ENCODE results near the gene RNF113B.

Gene RNF113B

GRCh38 chr13:98176777-98177608 lies at the start of gene RNF113B:
Gene RNF113B (minus strand): TSS chr13:98177269. CDS start chr13:98177236, 33 bp downstream.
- Histone ChIP-seq H3K9me3 (ENCODE audit: control insufficient read depth in 2 of 2, low read length in 2 of 2) (no peaks in the 10 kb centered on the region), H3K4me3 (ENCODE audit: low read length in 2 of 2) (no peak within 1 kb of the TSS), H3K9ac (ENCODE audit: low read depth in 1 of 2, low read length in 2 of 2) (no peak within 1 kb of the TSS), H3K27me3 (ENCODE audit: control insufficient read depth in 2 of 2, insufficient read depth in 2 of 2, low read length in 2 of 2) (no peaks in the 10 kb centered on the region), H3K4me1 (ENCODE audit: control insufficient read depth in 2 of 2, insufficient read depth in 2 of 2, low read length in 2 of 2) (peaks cover 0 to 6% of the 10 kb centered on the region in 2 donors), H3K27ac (ENCODE audit: low read depth in 2 of 2, low read length in 2 of 2) (no peak within 1 kb of the TSS), H3K36me3 (ENCODE audit: control insufficient read depth in 2 of 2, insufficient read depth in 2 of 2, low read length in 2 of 2) (no peaks in the 10 kb centered on the region)

- Histone ChIP-seq H3K9me3 (ENCODE audit: control insufficient read depth in 2 of 2, low read length in 2 of 2) (no peaks in the 10 kb centered on the region), H3K4me1 (ENCODE audit: control insufficient read depth in 2 of 2, insufficient read depth in 2 of 2, low read length in 2 of 2) (no peaks in the 10 kb centered on the region), H3K27ac (ENCODE audit: low read depth in 2 of 2, low read length in 2 of 2) (no peak overlapping the region), H3K27me3 (ENCODE audit: control insufficient read depth in 2 of 2, insufficient read depth in 2 of 2, low read length in 2 of 2) (no peaks in the 10 kb centered on the region), H3K36me3 (ENCODE audit: control insufficient read depth in 2 of 2, insufficient read depth in 2 of 2, low read length in 2 of 2) (no peaks in the 10 kb centered on the region), H3K9ac (ENCODE audit: low read depth in 1 of 2, low read length in 2 of 2) (no peak overlapping the region), H3K4me3 (ENCODE audit: low read length in 2 of 2) (no peak overlapping the region)
Measured at GRCh38 chr13:98226496-98226895, 49.4 kb upstream of the RNF113B start.

DNA sequence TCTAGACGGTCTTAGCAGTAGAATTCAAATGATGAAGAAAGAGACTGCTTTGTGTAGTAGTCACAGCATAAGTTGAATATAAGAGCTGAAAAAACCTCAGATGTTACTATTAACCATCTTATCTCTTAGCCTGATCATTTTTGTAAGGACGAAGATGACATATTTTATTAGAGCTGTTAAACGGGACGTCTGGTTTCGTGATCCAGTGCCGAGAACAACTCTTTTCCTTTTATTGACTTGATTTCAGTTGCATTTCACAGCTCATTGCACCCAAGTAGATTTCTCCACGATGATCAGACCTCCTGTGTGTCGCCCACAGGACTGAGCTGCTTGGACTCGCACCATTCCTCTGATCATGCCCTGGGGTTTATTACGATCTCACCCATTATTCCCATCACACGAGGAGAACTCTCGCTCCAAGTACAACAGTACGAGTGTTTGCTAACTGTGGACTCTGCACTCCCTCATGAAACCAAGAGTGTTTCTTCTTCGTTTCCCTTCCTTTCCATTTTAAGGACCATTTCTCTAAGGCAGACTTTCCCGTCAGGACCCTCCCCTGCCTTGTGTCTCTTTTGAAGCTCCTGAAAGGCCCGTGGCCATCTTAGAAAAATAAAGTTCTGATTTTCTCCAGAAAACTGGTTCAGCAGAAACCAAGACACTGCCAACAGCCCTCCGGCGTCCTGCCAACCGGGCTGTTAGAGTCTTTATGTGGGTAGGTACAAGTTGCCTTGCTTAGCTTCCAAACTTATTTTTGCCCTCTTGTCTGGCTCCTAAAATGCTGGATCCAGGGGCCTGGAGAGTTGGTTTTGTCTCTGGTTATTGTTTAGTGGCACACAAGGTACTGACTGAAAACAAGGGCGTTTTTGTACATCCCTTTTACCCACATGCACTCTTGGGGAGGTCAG lies 48.2 kb upstream of the RNF113B start:
- H3K9ac ChIP-seq (ENCODE audit: low read depth in 1 of 2, low read length in 2 of 2) = no peak overlapping the region
- H3K4me3 ChIP-seq (ENCODE audit: low read length in 2 of 2) = no peak overlapping the region
- no peaks in the 10 kb centered on the region for H3K9me3 ChIP-seq (ENCODE audit: control insufficient read depth in 2 of 2, low read length in 2 of 2)
- H3K27me3 ChIP-seq (ENCODE audit: control insufficient read depth in 2 of 2, insufficient read depth in 2 of 2, low read length in 2 of 2) = no peaks in the 10 kb centered on the region
- no peak overlapping the region for H3K27ac ChIP-seq (ENCODE audit: low read depth in 2 of 2, low read length in 2 of 2)
- no peaks in the 10 kb centered on the region for H3K4me1 ChIP-seq (ENCODE audit: control insufficient read depth in 2 of 2, insufficient read depth in 2 of 2, low read length in 2 of 2)
- no peaks in the 10 kb centered on the region for H3K36me3 ChIP-seq (ENCODE audit: control insufficient read depth in 2 of 2, insufficient read depth in 2 of 2, low read length in 2 of 2)

GRCh38 chr13:98224557-98224956 lies 47.5 kb upstream of the RNF113B start:
- Histone ChIP-seq H3K9ac (ENCODE audit: low read depth in 1 of 2, low read length in 2 of 2) (no peak overlapping the region), H3K27ac (ENCODE audit: low read depth in 2 of 2, low read length in 2 of 2) (no peak overlapping the region), H3K27me3 (ENCODE audit: control insufficient read depth in 2 of 2, insufficient read depth in 2 of 2, low read length in 2 of 2) (no peaks in the 10 kb centered on the region), H3K9me3 (ENCODE audit: control insufficient read depth in 2 of 2, low read length in 2 of 2) (no peaks in the 10 kb centered on the region), H3K4me3 (ENCODE audit: low read length in 2 of 2) (no peak overlapping the region), H3K36me3 (ENCODE audit: control insufficient read depth in 2 of 2, insufficient read depth in 2 of 2, low read length in 2 of 2) (no peaks in the 10 kb centered on the region), H3K4me1 (ENCODE audit: control insufficient read depth in 2 of 2, insufficient read depth in 2 of 2, low read length in 2 of 2) (no peaks in the 10 kb centered on the region)

GRCh38 chr13:98223741-98224140 lies 46.7 kb upstream of the RNF113B start:
- no peaks in the 10 kb centered on the region for H3K9me3 ChIP-seq (ENCODE audit: control insufficient read depth in 2 of 2, low read length in 2 of 2)
- no peak overlapping the region for H3K4me3 ChIP-seq (ENCODE audit: low read length in 2 of 2)
- H3K27me3 ChIP-seq (ENCODE audit: control insufficient read depth in 2 of 2, insufficient read depth in 2 of 2, low read length in 2 of 2) = no peaks in the 10 kb centered on the region
- no peak overlapping the region for H3K9ac ChIP-seq (ENCODE audit: low read depth in 1 of 2, low read length in 2 of 2)
- H3K36me3 ChIP-seq (ENCODE audit: control insufficient read depth in 2 of 2, insufficient read depth in 2 of 2, low read length in 2 of 2) = no peaks in the 10 kb centered on the region
- H3K4me1 ChIP-seq (ENCODE audit: control insufficient read depth in 2 of 2, insufficient read depth in 2 of 2, low read length in 2 of 2) = no peaks in the 10 kb centered on the region
- no peak overlapping the region for H3K27ac ChIP-seq (ENCODE audit: low read depth in 2 of 2, low read length in 2 of 2)

- Histone ChIP-seq H3K9me3 (ENCODE audit: control insufficient read depth in 2 of 2, low read length in 2 of 2) (no peaks in the 10 kb centered on the region), H3K27me3 (ENCODE audit: control insufficient read depth in 2 of 2, insufficient read depth in 2 of 2, low read length in 2 of 2) (no peaks in the 10 kb centered on the region), H3K9ac (ENCODE audit: low read depth in 1 of 2, low read length in 2 of 2) (no peak overlapping the region), H3K4me1 (ENCODE audit: control insufficient read depth in 2 of 2, insufficient read depth in 2 of 2, low read length in 2 of 2) (no peaks in the 10 kb centered on the region), H3K4me3 (ENCODE audit: low read length in 2 of 2) (no peak overlapping the region), H3K27ac (ENCODE audit: low read depth in 2 of 2, low read length in 2 of 2) (no peak overlapping the region), H3K36me3 (ENCODE audit: control insufficient read depth in 2 of 2, insufficient read depth in 2 of 2, low read length in 2 of 2) (no peaks in the 10 kb centered on the region)
Measured at GRCh38 chr13:98222816-98223215, 45.7 kb upstream of the RNF113B start.

GRCh38 chr13:98222081-98222554 lies 45.0 kb upstream of the RNF113B start:
- no peaks in the 10 kb centered on the region for H3K27me3 ChIP-seq (ENCODE audit: control insufficient read depth in 2 of 2, insufficient read depth in 2 of 2, low read length in 2 of 2)
- no peaks in the 10 kb centered on the region for H3K4me1 ChIP-seq (ENCODE audit: control insufficient read depth in 2 of 2, insufficient read depth in 2 of 2, low read length in 2 of 2)
- H3K27ac ChIP-seq (ENCODE audit: low read depth in 2 of 2, low read length in 2 of 2) = no peak overlapping the region
- H3K4me3 ChIP-seq (ENCODE audit: low read length in 2 of 2) = no peak overlapping the region
- no peaks in the 10 kb centered on the region for H3K9me3 ChIP-seq (ENCODE audit: control insufficient read depth in 2 of 2, low read length in 2 of 2)
- no peaks in the 10 kb centered on the region for H3K36me3 ChIP-seq (ENCODE audit: control insufficient read depth in 2 of 2, insufficient read depth in 2 of 2, low read length in 2 of 2)
- no peak overlapping the region for H3K9ac ChIP-seq (ENCODE audit: low read depth in 1 of 2, low read length in 2 of 2)

- H3K4me3 ChIP-seq (ENCODE audit: low read length in 2 of 2) = no peak overlapping the region
- no peaks in the 10 kb centered on the region for H3K27me3 ChIP-seq (ENCODE audit: control insufficient read depth in 2 of 2, insufficient read depth in 2 of 2, low read length in 2 of 2)
- H3K9ac ChIP-seq (ENCODE audit: low read depth in 1 of 2, low read length in 2 of 2) = no peak overlapping the region
- H3K36me3 ChIP-seq (ENCODE audit: control insufficient read depth in 2 of 2, insufficient read depth in 2 of 2, low read length in 2 of 2) = no peaks in the 10 kb centered on the region
- H3K27ac ChIP-seq (ENCODE audit: low read depth in 2 of 2, low read length in 2 of 2) = no peak overlapping the region
- peaks cover 0 to 2% of the 10 kb centered on the region in 2 donors for H3K4me1 ChIP-seq (ENCODE audit: control insufficient read depth in 2 of 2, insufficient read depth in 2 of 2, low read length in 2 of 2)
- H3K9me3 ChIP-seq (ENCODE audit: control insufficient read depth in 2 of 2, low read length in 2 of 2) = no peaks in the 10 kb centered on the region
Measured at GRCh38 chr13:98221234-98221633, 44.2 kb upstream of the RNF113B start.

DNA sequence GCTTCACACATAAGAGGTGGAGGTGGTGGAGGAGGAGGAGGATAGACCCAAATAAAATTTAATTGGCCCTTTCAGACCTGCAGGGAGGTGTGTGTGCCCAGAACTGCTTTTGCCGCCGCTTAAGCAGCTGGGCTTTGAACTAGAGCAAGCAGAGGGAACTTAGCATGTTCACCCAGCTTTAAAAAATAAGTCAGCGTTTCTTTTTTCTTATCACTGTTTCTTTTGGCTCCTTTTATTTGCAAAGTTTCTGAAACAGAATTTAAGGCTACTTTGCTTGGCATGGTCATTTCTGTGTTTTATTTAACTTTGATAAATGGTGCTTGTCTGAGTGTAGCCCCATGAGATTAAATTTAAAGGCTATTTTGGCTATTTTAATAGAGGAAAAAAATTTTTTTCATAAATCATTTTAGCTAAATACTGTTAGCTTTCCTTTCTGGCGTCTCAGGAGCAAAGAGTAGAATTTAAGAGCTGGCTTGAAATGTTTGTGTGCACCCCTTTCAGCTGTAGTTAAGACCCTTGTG lies 43.3 kb upstream of the RNF113B start:
- H3K9me3 ChIP-seq (ENCODE audit: control insufficient read depth in 2 of 2, low read length in 2 of 2) = no peaks in the 10 kb centered on the region
- no peak overlapping the region for H3K9ac ChIP-seq (ENCODE audit: low read depth in 1 of 2, low read length in 2 of 2)
- H3K4me3 ChIP-seq (ENCODE audit: low read length in 2 of 2) = no peak overlapping the region
- no peaks in the 10 kb centered on the region for H3K27me3 ChIP-seq (ENCODE audit: control insufficient read depth in 2 of 2, insufficient read depth in 2 of 2, low read length in 2 of 2)
- H3K27ac ChIP-seq (ENCODE audit: low read depth in 2 of 2, low read length in 2 of 2) = no peak overlapping the region
- H3K36me3 ChIP-seq (ENCODE audit: control insufficient read depth in 2 of 2, insufficient read depth in 2 of 2, low read length in 2 of 2) = no peaks in the 10 kb centered on the region
- peaks cover 0 to 5% of the 10 kb centered on the region in 2 donors for H3K4me1 ChIP-seq (ENCODE audit: control insufficient read depth in 2 of 2, insufficient read depth in 2 of 2, low read length in 2 of 2)

DNA sequence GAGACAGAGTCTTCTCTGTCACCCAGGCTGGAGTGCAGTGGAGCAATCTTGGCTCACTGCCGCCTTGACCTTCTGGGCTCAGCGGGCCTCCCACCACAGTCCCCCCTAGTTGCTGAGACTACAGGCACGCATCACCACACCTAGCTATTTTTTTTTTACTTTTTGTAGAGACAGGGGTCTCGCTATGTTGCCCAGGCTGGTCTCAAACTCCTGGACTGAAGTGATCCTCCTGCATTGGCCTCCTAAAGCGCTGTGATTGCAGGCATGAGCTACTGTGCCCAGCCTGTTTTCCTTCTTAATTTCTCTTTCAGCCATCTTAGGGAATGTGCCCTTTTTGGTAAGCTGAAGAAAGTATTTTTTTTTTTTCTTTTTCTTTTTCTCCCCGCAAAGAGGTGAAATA lies 42.6 kb upstream of the RNF113B start:
- H3K27me3 ChIP-seq (ENCODE audit: control insufficient read depth in 2 of 2, insufficient read depth in 2 of 2, low read length in 2 of 2) = no peaks in the 10 kb centered on the region
- no peaks in the 10 kb centered on the region for H3K36me3 ChIP-seq (ENCODE audit: control insufficient read depth in 2 of 2, insufficient read depth in 2 of 2, low read length in 2 of 2)
- no peak overlapping the region for H3K27ac ChIP-seq (ENCODE audit: low read depth in 2 of 2, low read length in 2 of 2)
- peaks cover 3 to 8% of the 10 kb centered on the region in 2 donors for H3K4me1 ChIP-seq (ENCODE audit: control insufficient read depth in 2 of 2, insufficient read depth in 2 of 2, low read length in 2 of 2)
- H3K9ac ChIP-seq (ENCODE audit: low read depth in 1 of 2, low read length in 2 of 2) = no peak overlapping the region
- H3K4me3 ChIP-seq (ENCODE audit: low read length in 2 of 2) = no peak overlapping the region
- H3K9me3 ChIP-seq (ENCODE audit: control insufficient read depth in 2 of 2, low read length in 2 of 2) = no peaks in the 10 kb centered on the region
